ENCODE measurements around the gene ROPN1.

Gene ROPN1

DNA sequence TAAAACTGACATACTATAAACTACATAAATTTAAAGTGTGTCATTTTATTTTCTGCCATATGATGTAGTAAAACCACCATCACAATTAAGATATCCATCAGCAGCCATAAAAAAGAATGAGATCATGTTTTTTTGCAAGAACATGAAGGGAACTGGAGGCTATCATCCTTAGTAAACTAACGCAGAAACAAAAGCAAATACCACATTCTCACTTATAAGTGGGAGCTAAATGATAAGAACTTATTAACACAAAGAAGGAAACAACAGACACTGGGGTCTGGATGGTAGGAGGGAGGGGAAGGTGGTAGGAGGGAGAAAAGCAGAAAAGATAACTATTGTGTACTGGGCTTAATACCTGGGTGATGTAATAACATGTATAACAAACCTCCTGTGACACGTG lies 55.5 kb downstream of the ROPN1 start:
- DNase-seq, result no peak
- H3K36me3 ChIP-seq (replicated peaks), result peaks cover 4% of the 10 kb centered on the region
- no peak overlapping the region for H3K4me3 ChIP-seq (ENCODE audit: low read depth, low read length)
- in situ Hi-C loops (cut with HindIII; ENCODE audit: low pct_ligation_motif_present, low sequenced_read_pairs), result no loop called here
- no peaks in the 10 kb centered on the region for H3K27me3 ChIP-seq (replicated peaks)
- TF ChIP-seq, protein P1, sequence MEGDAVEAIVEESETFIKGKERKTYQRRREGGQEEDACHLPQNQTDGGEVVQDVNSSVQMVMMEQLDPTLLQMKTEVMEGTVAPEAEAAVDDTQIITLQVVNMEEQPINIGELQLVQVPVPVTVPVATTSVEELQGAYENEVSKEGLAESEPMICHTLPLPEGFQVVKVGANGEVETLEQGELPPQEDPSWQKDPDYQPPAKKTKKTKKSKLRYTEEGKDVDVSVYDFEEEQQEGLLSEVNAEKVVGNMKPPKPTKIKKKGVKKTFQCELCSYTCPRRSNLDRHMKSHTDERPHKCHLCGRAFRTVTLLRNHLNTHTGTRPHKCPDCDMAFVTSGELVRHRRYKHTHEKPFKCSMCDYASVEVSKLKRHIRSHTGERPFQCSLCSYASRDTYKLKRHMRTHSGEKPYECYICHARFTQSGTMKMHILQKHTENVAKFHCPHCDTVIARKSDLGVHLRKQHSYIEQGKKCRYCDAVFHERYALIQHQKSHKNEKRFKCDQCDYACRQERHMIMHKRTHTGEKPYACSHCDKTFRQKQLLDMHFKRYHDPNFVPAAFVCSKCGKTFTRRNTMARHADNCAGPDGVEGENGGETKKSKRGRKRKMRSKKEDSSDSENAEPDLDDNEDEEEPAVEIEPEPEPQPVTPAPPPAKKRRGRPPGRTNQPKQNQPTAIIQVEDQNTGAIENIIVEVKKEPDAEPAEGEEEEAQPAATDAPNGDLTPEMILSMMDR (IDR thresholded peaks at IDR 0.05; ENCODE audit: low read depth, low read length, missing control alignments), result no peak
- no peak overlapping the region for H3K27ac ChIP-seq

DNA sequence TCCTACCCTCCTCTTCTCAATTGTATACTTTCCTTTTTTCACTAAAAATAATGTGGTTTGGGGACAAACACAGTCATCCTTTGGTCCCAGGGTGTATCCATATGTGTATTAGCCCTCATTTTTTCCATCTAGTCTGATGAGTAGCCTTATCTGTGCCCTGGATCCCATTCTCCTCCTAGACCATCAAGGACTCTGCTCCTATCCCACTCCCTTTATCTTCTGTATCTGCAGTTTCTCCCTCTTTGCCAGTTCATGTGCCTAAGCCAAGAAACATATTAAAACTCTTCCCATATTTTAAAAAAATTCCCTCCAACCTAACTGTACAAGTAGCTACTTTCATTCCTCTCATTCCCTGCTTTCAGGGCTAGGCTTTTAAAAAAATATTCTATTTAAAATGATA lies 56.1 kb downstream of the ROPN1 start:
- no peak overlapping the region for H3K27ac ChIP-seq
- peaks cover 4% of the 10 kb centered on the region for H3K36me3 ChIP-seq (replicated peaks)
- in situ Hi-C loops (cut with HindIII; ENCODE audit: low pct_ligation_motif_present, low sequenced_read_pairs), result no loop called here
- no peaks in the 10 kb centered on the region for H3K27me3 ChIP-seq (replicated peaks)
- TF ChIP-seq, protein P1 (IDR thresholded peaks at IDR 0.05; ENCODE audit: low read depth, low read length, missing control alignments), result no peak
- no peak for DNase-seq
- H3K4me3 ChIP-seq (ENCODE audit: low read depth, low read length), result no peak overlapping the region

DNA sequence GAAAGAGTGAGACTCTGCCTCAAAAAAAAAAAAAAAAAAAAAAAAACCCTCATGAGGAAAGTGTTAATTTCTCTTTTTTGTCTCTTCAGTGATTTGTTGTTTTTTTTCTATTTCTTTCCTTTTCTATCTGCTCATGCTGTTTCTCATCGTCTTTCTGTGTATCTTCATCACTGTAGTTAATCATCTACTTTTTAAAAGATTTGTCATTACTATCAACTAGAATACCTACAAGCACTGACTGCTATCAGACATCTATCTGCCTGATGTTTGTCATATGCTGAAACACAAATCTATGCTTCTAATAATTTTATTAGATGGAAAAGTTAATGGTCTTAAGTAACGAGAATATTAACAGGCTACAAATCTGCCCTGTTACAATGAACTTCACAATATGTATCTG lies 57.7 kb downstream of the ROPN1 start:
- peaks cover 7% of the 10 kb centered on the region for H3K36me3 ChIP-seq (replicated peaks)
- in situ Hi-C loops (cut with HindIII; ENCODE audit: low pct_ligation_motif_present, low sequenced_read_pairs), result no loop called here
- H3K27me3 ChIP-seq (replicated peaks), result no peaks in the 10 kb centered on the region
- no peak for DNase-seq
- TF ChIP-seq, protein P1 (IDR thresholded peaks at IDR 0.05; ENCODE audit: low read depth, low read length, missing control alignments), result no peak
- no peak overlapping the region for H3K4me3 ChIP-seq (ENCODE audit: low read depth, low read length)
- no peak overlapping the region for H3K27ac ChIP-seq

DNA sequence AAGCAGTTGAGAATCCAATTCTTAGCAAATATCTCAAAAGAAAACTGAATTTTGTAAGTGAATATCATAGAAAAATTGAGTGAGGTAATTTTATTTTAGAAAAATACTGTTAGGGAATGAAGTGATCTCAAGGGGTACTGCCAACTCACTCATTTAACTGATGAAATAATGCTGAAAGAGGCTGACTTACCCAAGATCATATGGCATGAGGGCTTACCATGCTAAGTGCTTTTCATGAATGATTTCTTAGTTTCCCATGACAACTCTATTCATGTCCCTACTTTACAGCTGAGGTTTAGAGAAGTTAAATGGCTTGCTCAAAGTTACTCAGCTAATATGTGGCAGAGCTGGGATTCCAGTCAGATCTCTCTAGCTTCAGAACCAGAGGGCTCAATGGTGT lies 61.5 kb downstream of the ROPN1 start:
- DNase-seq, result no peak
- Histone ChIP-seq H3K36me3 (replicated peaks) (peaks cover 7% of the 10 kb centered on the region), H3K27ac (no peak overlapping the region), H3K4me3 (ENCODE audit: low read depth, low read length) (no peak overlapping the region), H3K27me3 (replicated peaks) (no peaks in the 10 kb centered on the region)
- in situ Hi-C loops (cut with HindIII; ENCODE audit: low pct_ligation_motif_present, low sequenced_read_pairs), result no loop called here
- TF ChIP-seq, protein P1 (IDR thresholded peaks at IDR 0.05; ENCODE audit: low read depth, low read length, missing control alignments), result no peak

DNA sequence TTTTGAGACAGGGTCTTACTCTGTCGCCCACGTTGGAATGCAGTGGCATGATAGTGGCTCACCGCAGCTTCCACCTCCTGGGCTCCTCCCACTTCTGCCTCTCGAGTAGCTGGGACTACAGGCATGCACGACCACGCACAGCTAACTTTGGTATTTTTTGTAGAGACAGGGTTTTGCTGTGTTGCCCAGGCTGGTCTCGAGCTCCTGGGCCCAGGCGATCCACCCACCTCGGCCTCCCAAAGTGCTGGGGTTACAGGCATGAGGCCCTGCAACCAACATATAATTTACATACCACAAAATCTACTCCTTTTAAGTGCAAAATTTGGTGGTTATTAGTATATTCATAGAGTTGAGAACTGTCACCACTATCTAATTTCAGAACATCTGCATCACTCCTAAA lies 62.6 kb downstream of the ROPN1 start:
- DNase-seq, result no peak

DNA sequence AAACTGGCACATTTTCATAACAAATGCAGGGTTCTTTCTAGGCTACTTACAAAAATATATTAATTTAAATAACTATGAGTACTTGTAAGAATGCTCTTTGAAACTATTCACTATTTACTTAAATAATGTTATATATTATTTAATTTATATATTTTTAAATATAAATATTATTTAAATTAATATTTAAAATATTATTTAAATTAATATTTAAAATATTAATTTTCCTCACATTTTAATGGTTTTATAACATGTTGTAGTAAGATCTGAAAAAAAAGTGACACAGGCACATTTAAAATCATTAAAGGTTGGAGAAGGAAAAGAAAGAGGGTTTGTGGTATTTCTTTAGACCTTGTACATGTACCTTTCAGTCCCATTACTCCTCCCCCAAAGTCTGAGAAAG lies 65.5 kb downstream of the ROPN1 start:
- in situ Hi-C loops (cut with HindIII; ENCODE audit: low pct_ligation_motif_present, low sequenced_read_pairs), result no loop called here

More for the DNA sequence above, 62.6 kb downstream of the ROPN1 start:
- Histone ChIP-seq H3K4me3 (ENCODE audit: low read depth, low read length) (no peak overlapping the region), H3K27ac (no peak overlapping the region), H3K36me3 (replicated peaks) (peaks cover 7% of the 10 kb centered on the region), H3K27me3 (replicated peaks) (no peaks in the 10 kb centered on the region)
- TF ChIP-seq, protein P1 (IDR thresholded peaks at IDR 0.05; ENCODE audit: low read depth, low read length, missing control alignments), result no peak
- in situ Hi-C loops (cut with HindIII; ENCODE audit: low pct_ligation_motif_present, low sequenced_read_pairs), result no loop called here

More for the DNA sequence above, 65.5 kb downstream of the ROPN1 start:
- H3K4me3 ChIP-seq (ENCODE audit: low read depth, low read length), result no peak overlapping the region
- H3K27ac ChIP-seq, result no peak overlapping the region
- TF ChIP-seq, protein P1 (IDR thresholded peaks at IDR 0.05; ENCODE audit: low read depth, low read length, missing control alignments), result no peak
- H3K27me3 ChIP-seq (replicated peaks), result no peaks in the 10 kb centered on the region
- H3K36me3 ChIP-seq (replicated peaks), result peaks cover 4% of the 10 kb centered on the region
- DNase-seq, result no peak

All from brain microvascular endothelial cell (primary cell).